GM23338 (cell line): ENCODE results near the gene CEBPB. TPM values are rescaled to one million over a fixed set of nuclear protein-coding genes. Genes with fewer than 3 reads are reported as not detected.

Experiments
- ATAC-seq: fragments of 200-7000 bp; cut with Tn5 transposase; 3 replicates; pipeline ENCODE4 v1.9.1; 2020
- DNase-seq: peaks from one replicate; pipeline ENCODE4 v3.0.0-alpha.2; 2015; ENCODE audit warnings: low spot score
- H2AFZ ChIP-seq: fragments of 200-600 bp; sonication (generic); 2 replicates; pipeline ENCODE4 v1.8.0; 2016; ENCODE audit warnings: antibody characterized with exemption, mild to moderate bottlenecking, moderate library complexity
- H3F3A ChIP-seq: fragments of 200-600 bp; sonication (generic); replicated peaks from 2 replicates; pipeline ENCODE4 v1.8.0; 2017; ENCODE audit warnings: antibody characterized with exemption, mixed run types, low read depth
- H3K27ac ChIP-seq: fragments of 200-600 bp; sonication (generic); 2 replicates; pipeline ENCODE4 v1.6.1; 2016; ENCODE audit warnings: low read depth
- H3K27me3 ChIP-seq: fragments of 200-600 bp; sonication (generic); 2 replicates; pipeline ENCODE4 v1.8.0; 2016; ENCODE audit warnings: mild to moderate bottlenecking, mixed run types, moderate library complexity; ENCODE audit not compliant: insufficient read depth
- H3K36me3 ChIP-seq: fragments of 200-600 bp; sonication (generic); 2 replicates; pipeline ENCODE4 v1.8.0; 2016; ENCODE audit warnings: mild to moderate bottlenecking; ENCODE audit not compliant: insufficient read depth
- H3K4me1 ChIP-seq: fragments of 200-600 bp; sonication (generic); 2 replicates; pipeline ENCODE4 v1.8.0; 2016; ENCODE audit warnings: mild to moderate bottlenecking, moderate library complexity; ENCODE audit not compliant: insufficient read depth
- H3K4me2 ChIP-seq: fragments of 200-600 bp; sonication (generic); 2 replicates; pipeline ENCODE4 v1.7.1; 2017; ENCODE audit warnings: mixed run types
- H3K4me3 ChIP-seq: fragments of 200-600 bp; sonication (generic); 2 replicates; pipeline ENCODE4 v1.6.1; 2016; ENCODE audit warnings: mixed run types
- H3K79me2 ChIP-seq: fragments of 200-600 bp; sonication (generic); replicated peaks from 2 replicates; pipeline ENCODE4 v1.8.0; 2017; ENCODE audit warnings: mild to moderate bottlenecking; ENCODE audit not compliant: insufficient read depth
- H3K9me2 ChIP-seq: fragments of 200-600 bp; sonication (generic); 2 replicates; pipeline ENCODE4 v1.8.0; 2017; ENCODE audit not compliant: insufficient read depth
- H4K20me1 ChIP-seq: fragments of 200-600 bp; sonication (generic); replicated peaks from 2 replicates; pipeline ENCODE4 v1.8.0; 2017; ENCODE audit warnings: mild to moderate bottlenecking; ENCODE audit not compliant: insufficient read depth
- H3K27ac Mint-ChIP-seq: 2 replicates; pipeline ENCODE4 v1.8.0; 2020; ENCODE audit warnings: inconsistent platforms, mild to moderate bottlenecking, moderate library complexity, mixed read lengths
- H3K27me3 Mint-ChIP-seq: 3 replicates; pipeline ENCODE4 v1.8.0; 2022; ENCODE audit warnings: low read depth, mild to moderate bottlenecking, moderate library complexity, mixed read lengths, inconsistent platforms; ENCODE audit not compliant: insufficient read depth, poor library complexity
- H3K36me3 Mint-ChIP-seq: 3 replicates; pipeline ENCODE4 v1.8.0; 2021; ENCODE audit warnings: low read depth, mild to moderate bottlenecking, inconsistent platforms, moderate library complexity, mixed read lengths
- H3K4me1 Mint-ChIP-seq: 3 replicates; pipeline ENCODE4 v1.8.0; 2020; ENCODE audit warnings: mild to moderate bottlenecking, inconsistent platforms, mixed read lengths
- H3K4me3 Mint-ChIP-seq: 3 replicates; pipeline ENCODE4 v1.8.0; 2021; ENCODE audit warnings: moderate library complexity, mild to moderate bottlenecking, inconsistent platforms, mixed read lengths
- H3K9me3 Mint-ChIP-seq: 3 replicates; pipeline ENCODE4 v1.8.0; 2020; ENCODE audit warnings: moderate library complexity, mild to moderate bottlenecking, inconsistent platforms, mixed read lengths
- CREB1 ChIP-seq: fragments of 250-450 bp; sonication (Bioruptor Pico); IDR thresholded peaks from 2 replicates; pipeline ENCODE4 v1.5.0; 2020; ENCODE audit warnings: low read depth, mild to moderate bottlenecking, moderate library complexity
- EZH2 ChIP-seq: fragments of 200-600 bp; sonication (generic); IDR thresholded peaks from one replicate; pipeline ENCODE4 v1.8.0; 2017; ENCODE audit warnings: antibody characterized with exemption, mild to moderate bottlenecking, low read depth; ENCODE audit not compliant: unreplicated experiment
- EZH2phosphoT487 ChIP-seq: fragments of 200-600 bp; sonication (generic); IDR thresholded peaks from one replicate; pipeline ENCODE4 v1.8.1; 2018; ENCODE audit warnings: antibody characterized with exemption; ENCODE audit not compliant: unreplicated experiment
- JUNB ChIP-seq: IDR thresholded peaks from one replicate; pipeline ENCODE4 v1.6.1; 2016; ENCODE audit warnings: antibody characterized with exemption; ENCODE audit not compliant: unreplicated experiment
- NANOG ChIP-seq: IDR thresholded peaks from 2 replicates; pipeline ENCODE4 v1.6.1; 2016; ENCODE audit warnings: antibody characterized with exemption, borderline replicate concordance
- POLR2AphosphoS5 ChIP-seq: IDR thresholded peaks from 2 replicates; pipeline ENCODE4 v1.6.1; 2016; ENCODE audit warnings: antibody characterized with exemption, low read depth
- STAT1 ChIP-seq: IDR thresholded peaks from one replicate; pipeline ENCODE4 v1.6.1; 2016; ENCODE audit warnings: antibody characterized with exemption; ENCODE audit not compliant: unreplicated experiment
- ZNF114 ChIP-seq: fragments of 250-450 bp; sonication (Bioruptor Pico); IDR thresholded peaks from 2 replicates; pipeline ENCODE4 v1.5.0; 2020; ENCODE audit warnings: mild to moderate bottlenecking, moderate library complexity
- ZNF331 ChIP-seq: fragments of 250-450 bp; sonication (Bioruptor Pico); IDR thresholded peaks from 2 replicates; pipeline ENCODE4 v1.5.0; 2020; ENCODE audit warnings: low read depth, mild to moderate bottlenecking, moderate library complexity
- polyA plus RNA-seq: library from polyadenylated mRNA; unstranded; fragments of >200 nt; fragmentation: Nextera tagmentation; extraction: Ambion mirVana; gene quantifications from 2 replicates; pipeline ENCODE4 v1.2.1, GENCODE V29; 2016
- total RNA-seq: library from RNA; depleted of rRNA; stranded (reverse); fragments of >200 nt; shearing (Covaris generic); gene quantifications from 2 replicates; pipeline ENCODE4 v1.2.3, GENCODE V29; 2014
- TF ChIP-seq, protein P1 (sequence below): IDR thresholded peaks from one replicate; pipeline ENCODE4 v1.6.1; 2018; ENCODE audit warnings: antibody characterized with exemption; ENCODE audit not compliant: unreplicated experiment
- TF ChIP-seq, protein P2 (sequence below): fragments of 250-450 bp; sonication (Bioruptor Pico); IDR thresholded peaks from 2 replicates; pipeline ENCODE4 v1.5.0; 2020; ENCODE audit warnings: mild to moderate bottlenecking, moderate library complexity
- TF ChIP-seq, protein P3 (sequence below): IDR thresholded peaks from 2 replicates; pipeline ENCODE4 v1.6.1; 2016; ENCODE audit warnings: antibody characterized with exemption
- TF ChIP-seq, protein P4 (sequence below), 2 experiments: fragments of 200-600 bp in 1 of 2; sonication (generic) in 1 of 2; conservative IDR thresholded peaks; 2 replicates each; pipeline versions ENCODE4 v1.5.1 to v1.6.1; 2016 to 2017; ENCODE audit warnings: antibody characterized with exemption in 2 of 2, low read depth in 2 of 2, mild to moderate bottlenecking in 2 of 2, moderate library complexity in 1 of 2

CEBPB gene
- total and polyA plus RNA-seq, 2 experiments from 2014 or later = 20.6 to 25.4 TPM

DNA sequence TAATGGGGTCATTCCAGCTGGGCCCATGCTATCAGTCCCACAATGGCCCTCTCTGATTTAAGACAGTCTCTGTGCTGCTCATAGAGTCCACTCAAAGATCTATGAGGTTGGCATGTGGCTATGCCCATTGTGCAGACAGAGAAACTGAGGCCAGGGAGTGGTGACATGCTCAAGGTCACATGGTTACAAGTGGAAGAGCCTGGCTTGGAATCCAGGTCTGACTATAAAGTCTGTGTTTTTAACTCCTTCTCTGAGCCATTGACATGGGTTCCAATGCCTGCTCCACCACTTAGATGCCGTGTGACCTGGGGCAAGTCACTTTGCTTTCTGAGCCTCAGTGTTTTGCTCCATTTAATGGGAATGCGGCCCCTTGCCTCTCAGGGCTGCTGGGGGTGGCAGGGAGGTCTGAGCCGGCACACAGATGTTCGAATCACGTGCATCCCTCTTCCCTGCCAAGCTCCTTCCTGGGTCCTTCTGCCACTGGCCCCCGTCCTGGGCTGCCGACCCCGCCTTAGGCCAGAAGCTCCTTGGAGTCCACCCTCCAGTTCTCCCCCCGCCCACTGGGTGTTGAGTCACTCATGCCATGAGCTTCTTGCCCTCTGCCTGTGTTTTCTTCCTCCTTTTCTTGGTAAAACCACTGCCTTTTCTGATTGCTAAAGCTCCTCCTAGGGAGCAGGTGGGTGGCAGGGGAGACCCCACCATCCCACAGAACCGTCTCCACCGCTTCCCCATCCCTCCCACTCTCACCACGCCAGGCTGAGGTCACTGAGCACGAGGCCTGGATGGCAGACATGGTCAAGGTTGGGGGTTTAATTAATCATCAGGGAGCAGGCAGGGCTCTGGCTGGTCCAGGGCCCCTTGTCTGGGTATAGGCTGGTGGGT lies 35.7 kb downstream of the CEBPB start:
- DNase-seq = no peak
- ATAC-seq = no peak
- no peak for TF ChIP-seq JUNB
- TF ChIP-seq ZNF114 (CRISPR knock-in tag) = no peak
- TF ChIP-seq ZNF331 = no peak
- TF ChIP-seq, protein P1, sequence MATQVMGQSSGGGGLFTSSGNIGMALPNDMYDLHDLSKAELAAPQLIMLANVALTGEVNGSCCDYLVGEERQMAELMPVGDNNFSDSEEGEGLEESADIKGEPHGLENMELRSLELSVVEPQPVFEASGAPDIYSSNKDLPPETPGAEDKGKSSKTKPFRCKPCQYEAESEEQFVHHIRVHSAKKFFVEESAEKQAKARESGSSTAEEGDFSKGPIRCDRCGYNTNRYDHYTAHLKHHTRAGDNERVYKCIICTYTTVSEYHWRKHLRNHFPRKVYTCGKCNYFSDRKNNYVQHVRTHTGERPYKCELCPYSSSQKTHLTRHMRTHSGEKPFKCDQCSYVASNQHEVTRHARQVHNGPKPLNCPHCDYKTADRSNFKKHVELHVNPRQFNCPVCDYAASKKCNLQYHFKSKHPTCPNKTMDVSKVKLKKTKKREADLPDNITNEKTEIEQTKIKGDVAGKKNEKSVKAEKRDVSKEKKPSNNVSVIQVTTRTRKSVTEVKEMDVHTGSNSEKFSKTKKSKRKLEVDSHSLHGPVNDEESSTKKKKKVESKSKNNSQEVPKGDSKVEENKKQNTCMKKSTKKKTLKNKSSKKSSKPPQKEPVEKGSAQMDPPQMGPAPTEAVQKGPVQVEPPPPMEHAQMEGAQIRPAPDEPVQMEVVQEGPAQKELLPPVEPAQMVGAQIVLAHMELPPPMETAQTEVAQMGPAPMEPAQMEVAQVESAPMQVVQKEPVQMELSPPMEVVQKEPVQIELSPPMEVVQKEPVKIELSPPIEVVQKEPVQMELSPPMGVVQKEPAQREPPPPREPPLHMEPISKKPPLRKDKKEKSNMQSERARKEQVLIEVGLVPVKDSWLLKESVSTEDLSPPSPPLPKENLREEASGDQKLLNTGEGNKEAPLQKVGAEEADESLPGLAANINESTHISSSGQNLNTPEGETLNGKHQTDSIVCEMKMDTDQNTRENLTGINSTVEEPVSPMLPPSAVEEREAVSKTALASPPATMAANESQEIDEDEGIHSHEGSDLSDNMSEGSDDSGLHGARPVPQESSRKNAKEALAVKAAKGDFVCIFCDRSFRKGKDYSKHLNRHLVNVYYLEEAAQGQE = no peak
- TF ChIP-seq, protein P2, sequence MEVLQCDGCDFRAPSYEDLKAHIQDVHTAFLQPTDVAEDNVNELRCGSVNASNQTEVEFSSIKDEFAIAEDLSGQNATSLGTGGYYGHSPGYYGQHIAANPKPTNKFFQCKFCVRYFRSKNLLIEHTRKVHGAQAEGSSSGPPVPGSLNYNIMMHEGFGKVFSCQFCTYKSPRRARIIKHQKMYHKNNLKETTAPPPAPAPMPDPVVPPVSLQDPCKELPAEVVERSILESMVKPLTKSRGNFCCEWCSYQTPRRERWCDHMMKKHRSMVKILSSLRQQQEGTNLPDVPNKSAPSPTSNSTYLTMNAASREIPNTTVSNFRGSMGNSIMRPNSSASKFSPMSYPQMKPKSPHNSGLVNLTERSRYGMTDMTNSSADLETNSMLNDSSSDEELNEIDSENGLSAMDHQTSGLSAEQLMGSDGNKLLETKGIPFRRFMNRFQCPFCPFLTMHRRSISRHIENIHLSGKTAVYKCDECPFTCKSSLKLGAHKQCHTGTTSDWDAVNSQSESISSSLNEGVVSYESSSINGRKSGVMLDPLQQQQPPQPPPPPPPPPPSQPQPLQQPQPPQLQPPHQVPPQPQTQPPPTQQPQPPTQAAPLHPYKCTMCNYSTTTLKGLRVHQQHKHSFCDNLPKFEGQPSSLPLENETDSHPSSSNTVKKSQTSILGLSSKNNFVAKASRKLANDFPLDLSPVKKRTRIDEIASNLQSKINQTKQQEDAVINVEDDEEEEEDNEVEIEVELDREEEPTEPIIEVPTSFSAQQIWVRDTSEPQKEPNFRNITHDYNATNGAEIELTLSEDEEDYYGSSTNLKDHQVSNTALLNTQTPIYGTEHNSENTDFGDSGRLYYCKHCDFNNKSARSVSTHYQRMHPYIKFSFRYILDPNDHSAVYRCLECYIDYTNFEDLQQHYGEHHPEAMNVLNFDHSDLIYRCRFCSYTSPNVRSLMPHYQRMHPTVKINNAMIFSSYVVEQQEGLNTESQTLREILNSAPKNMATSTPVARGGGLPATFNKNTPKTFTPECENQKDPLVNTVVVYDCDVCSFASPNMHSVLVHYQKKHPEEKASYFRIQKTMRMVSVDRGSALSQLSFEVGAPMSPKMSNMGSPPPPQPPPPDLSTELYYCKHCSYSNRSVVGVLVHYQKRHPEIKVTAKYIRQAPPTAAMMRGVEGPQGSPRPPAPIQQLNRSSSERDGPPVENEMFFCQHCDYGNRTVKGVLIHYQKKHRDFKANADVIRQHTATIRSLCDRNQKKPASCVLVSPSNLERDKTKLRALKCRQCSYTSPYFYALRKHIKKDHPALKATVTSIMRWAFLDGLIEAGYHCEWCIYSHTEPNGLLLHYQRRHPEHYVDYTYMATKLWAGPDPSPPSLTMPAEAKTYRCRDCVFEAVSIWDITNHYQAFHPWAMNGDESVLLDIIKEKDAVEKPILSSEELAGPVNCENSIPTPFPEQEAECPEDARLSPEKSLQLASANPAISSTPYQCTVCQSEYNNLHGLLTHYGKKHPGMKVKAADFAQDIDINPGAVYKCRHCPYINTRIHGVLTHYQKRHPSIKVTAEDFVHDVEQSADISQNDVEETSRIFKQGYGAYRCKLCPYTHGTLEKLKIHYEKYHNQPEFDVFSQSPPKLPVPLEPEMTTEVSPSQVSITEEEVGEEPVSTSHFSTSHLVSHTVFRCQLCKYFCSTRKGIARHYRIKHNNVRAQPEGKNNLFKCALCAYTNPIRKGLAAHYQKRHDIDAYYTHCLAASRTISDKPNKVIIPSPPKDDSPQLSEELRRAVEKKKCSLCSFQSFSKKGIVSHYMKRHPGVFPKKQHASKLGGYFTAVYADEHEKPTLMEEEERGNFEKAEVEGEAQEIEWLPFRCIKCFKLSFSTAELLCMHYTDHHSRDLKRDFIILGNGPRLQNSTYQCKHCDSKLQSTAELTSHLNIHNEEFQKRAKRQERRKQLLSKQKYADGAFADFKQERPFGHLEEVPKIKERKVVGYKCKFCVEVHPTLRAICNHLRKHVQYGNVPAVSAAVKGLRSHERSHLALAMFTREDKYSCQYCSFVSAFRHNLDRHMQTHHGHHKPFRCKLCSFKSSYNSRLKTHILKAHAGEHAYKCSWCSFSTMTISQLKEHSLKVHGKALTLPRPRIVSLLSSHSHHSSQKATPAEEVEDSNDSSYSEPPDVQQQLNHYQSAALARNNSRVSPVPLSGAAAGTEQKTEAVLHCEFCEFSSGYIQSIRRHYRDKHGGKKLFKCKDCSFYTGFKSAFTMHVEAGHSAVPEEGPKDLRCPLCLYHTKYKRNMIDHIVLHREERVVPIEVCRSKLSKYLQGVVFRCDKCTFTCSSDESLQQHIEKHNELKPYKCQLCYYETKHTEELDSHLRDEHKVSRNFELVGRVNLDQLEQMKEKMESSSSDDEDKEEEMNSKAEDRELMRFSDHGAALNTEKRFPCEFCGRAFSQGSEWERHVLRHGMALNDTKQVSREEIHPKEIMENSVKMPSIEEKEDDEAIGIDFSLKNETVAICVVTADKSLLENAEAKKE (CRISPR knock-in tag) = no peak
- no peak for TF ChIP-seq POLR2AphosphoS5
- TF ChIP-seq STAT1 = no peak
- TF ChIP-seq, protein P3, sequence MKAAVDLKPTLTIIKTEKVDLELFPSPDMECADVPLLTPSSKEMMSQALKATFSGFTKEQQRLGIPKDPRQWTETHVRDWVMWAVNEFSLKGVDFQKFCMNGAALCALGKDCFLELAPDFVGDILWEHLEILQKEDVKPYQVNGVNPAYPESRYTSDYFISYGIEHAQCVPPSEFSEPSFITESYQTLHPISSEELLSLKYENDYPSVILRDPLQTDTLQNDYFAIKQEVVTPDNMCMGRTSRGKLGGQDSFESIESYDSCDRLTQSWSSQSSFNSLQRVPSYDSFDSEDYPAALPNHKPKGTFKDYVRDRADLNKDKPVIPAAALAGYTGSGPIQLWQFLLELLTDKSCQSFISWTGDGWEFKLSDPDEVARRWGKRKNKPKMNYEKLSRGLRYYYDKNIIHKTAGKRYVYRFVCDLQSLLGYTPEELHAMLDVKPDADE = no peak
- TF ChIP-seq CREB1 (CRISPR knock-in tag) = no peak
- TF ChIP-seq EZH2phosphoT487 = no peak
- no peak for TF ChIP-seq NANOG
- TF ChIP-seq, protein P4, sequence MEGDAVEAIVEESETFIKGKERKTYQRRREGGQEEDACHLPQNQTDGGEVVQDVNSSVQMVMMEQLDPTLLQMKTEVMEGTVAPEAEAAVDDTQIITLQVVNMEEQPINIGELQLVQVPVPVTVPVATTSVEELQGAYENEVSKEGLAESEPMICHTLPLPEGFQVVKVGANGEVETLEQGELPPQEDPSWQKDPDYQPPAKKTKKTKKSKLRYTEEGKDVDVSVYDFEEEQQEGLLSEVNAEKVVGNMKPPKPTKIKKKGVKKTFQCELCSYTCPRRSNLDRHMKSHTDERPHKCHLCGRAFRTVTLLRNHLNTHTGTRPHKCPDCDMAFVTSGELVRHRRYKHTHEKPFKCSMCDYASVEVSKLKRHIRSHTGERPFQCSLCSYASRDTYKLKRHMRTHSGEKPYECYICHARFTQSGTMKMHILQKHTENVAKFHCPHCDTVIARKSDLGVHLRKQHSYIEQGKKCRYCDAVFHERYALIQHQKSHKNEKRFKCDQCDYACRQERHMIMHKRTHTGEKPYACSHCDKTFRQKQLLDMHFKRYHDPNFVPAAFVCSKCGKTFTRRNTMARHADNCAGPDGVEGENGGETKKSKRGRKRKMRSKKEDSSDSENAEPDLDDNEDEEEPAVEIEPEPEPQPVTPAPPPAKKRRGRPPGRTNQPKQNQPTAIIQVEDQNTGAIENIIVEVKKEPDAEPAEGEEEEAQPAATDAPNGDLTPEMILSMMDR (conservative IDR thresholded peaks at IDR 0.05; ENCODE audit: low read depth in 2 of 2) = no peak
- no peak for TF ChIP-seq EZH2

More for the DNA sequence above, 35.7 kb downstream of the CEBPB start:
- Histone ChIP-seq H2AFZ (no peak overlapping the region), H3K27ac (no peak overlapping the region), H3K4me1 (no peaks in the 10 kb centered on the region), H3K4me3 (no peak overlapping the region), H3K36me3 (no peaks in the 10 kb centered on the region), H3F3A (no peaks in the 10 kb centered on the region), H4K20me1 (no peaks in the 10 kb centered on the region), H3K79me2 (no peaks in the 10 kb centered on the region), H3K9me2 (no peaks in the 10 kb centered on the region), H3K27me3 (no peaks in the 10 kb centered on the region), H3K4me2 (no peak overlapping the region)
- no peak overlapping the region for H3K4me3 Mint-ChIP-seq
- no peak overlapping the region for H3K27ac Mint-ChIP-seq
- H3K36me3 Mint-ChIP-seq = no peaks in the 10 kb centered on the region
- no peaks in the 10 kb centered on the region for H3K9me3 Mint-ChIP-seq
- peaks cover 4% of the 10 kb centered on the region; the same call in 1 of the 3 replicates for H3K4me1 Mint-ChIP-seq
- H3K27me3 Mint-ChIP-seq = peaks cover 7% of the 10 kb centered on the region
